K562 (cell line): Measurements from ENCODE around the gene MAP7D1. TPM values are rescaled to one million over a fixed set of nuclear protein-coding genes. Genes with fewer than 3 reads are reported as not detected.

Experiments used
- ATF1 ChIP-seq, 2 experiments: fragments of 450-650 bp in 1 of 2; IDR thresholded peaks; 2 replicates each; pipeline ENCODE4 v1.6.1; 2016; ENCODE audit warnings: missing compliant biosample characterization in 1 of 2, missing genetic modification characterization in 1 of 2
- CSDE1 ChIP-seq, 2 experiments: fragments of 450-650 bp; IDR thresholded peaks; 2 replicates each; pipeline ENCODE4 v1.6.1; 2016; ENCODE audit warnings: mild to moderate bottlenecking in 1 of 2
- DACH1 ChIP-seq: fragments of 450-650 bp; IDR thresholded peaks from 2 replicates; pipeline ENCODE4 v1.6.1; 2018; ENCODE audit not compliant: partially characterized antibody
- ERF ChIP-seq: fragments of 450-650 bp; formaldehyde crosslinking; IDR thresholded peaks from 2 replicates; pipeline ENCODE4 v1.4.0; 2020; ENCODE audit warnings: mild to moderate bottlenecking, mixed read lengths
- HCFC1 ChIP-seq: IDR thresholded peaks from 2 replicates; pipeline ENCODE4 v1.6.1; 2012; ENCODE audit warnings: low read depth, low read length, improper control_type of control experiment
- KLF16 ChIP-seq: IDR thresholded peaks from 2 replicates; pipeline ENCODE4 v1.6.1; 2016; ENCODE audit warnings: antibody characterized with exemption
- MTA2 ChIP-seq: fragments of 450-650 bp; IDR thresholded peaks from 2 replicates; pipeline ENCODE4 v1.6.1; 2016; ENCODE audit warnings: low read depth
- NBN ChIP-seq: fragments of 450-650 bp; IDR thresholded peaks from 2 replicates; pipeline ENCODE4 v1.6.1; 2016; ENCODE audit warnings: low read depth, mild to moderate bottlenecking
- NFATC3 ChIP-seq: fragments of 450-650 bp; IDR thresholded peaks from 2 replicates; pipeline ENCODE4 v1.6.1; 2017; ENCODE audit warnings: mild to moderate bottlenecking
- NR2C2 ChIP-seq, 2 experiments: fragments of 200-800 bp in 1 of 2; sonication (Bioruptor generic) in 1 of 2; sonication (generic) in 1 of 2; formaldehyde crosslinking in 1 of 2; IDR thresholded peaks; 2 replicates each; pipeline versions ENCODE4 v1.6.1 to v1.8.0; 2016 to 2022; ENCODE audit warnings: mild to moderate bottlenecking in 1 of 2, missing compliant biosample characterization in 1 of 2, missing genetic modification characterization in 1 of 2, missing genetic modification reagents in 1 of 2
- NR3C1 ChIP-seq: sonication (generic); formaldehyde crosslinking; IDR thresholded peaks from 2 replicates; pipeline ENCODE4 v1.8.1; 2022; ENCODE audit warnings: missing genetic modification reagents
- POLR3G ChIP-seq: IDR thresholded peaks from 2 replicates; pipeline ENCODE4 v1.6.1; 2011; ENCODE audit not compliant: insufficient read length, insufficient replicate concordance; ENCODE audit errors: extremely low read depth
- RBM15 ChIP-seq: fragments of 200-400 bp; formaldehyde crosslinking; IDR thresholded peaks from 2 replicates; pipeline ENCODE4 v1.6.1; 2018; ENCODE audit warnings: mild to moderate bottlenecking, low read length, moderate library complexity; ENCODE audit not compliant: insufficient read depth
- RFX1 ChIP-seq: fragments of 450-650 bp; IDR thresholded peaks from 2 replicates; pipeline ENCODE4 v1.6.1; 2016; ENCODE audit warnings: mild to moderate bottlenecking, moderate library complexity
- RNF2 ChIP-seq: sonication (generic); IDR thresholded peaks from 2 replicates; pipeline ENCODE4 v1.6.1; 2016
- SRSF3 ChIP-seq: fragments of 200-400 bp; formaldehyde crosslinking; IDR thresholded peaks from 2 replicates; pipeline ENCODE4 v1.6.1; 2016; ENCODE audit warnings: mild to moderate bottlenecking, low read length, moderate library complexity; ENCODE audit not compliant: insufficient read depth
- STAT5B ChIP-seq: fragments of 250-450 bp; sonication (Bioruptor Pico); IDR thresholded peaks from 2 replicates; pipeline ENCODE4 v1.8.0; 2021; ENCODE audit warnings: mild to moderate bottlenecking, inconsistent platforms
- ZBED1 ChIP-seq: IDR thresholded peaks from 2 replicates; pipeline ENCODE4 v1.6.1; 2014
- ZC3H11A ChIP-seq: IDR thresholded peaks from 2 replicates; pipeline ENCODE4 v1.6.1; 2012; ENCODE audit warnings: low read depth, low read length, improper control_type of control experiment
- ZNF140 ChIP-seq: fragments of 250-450 bp; sonication (Bioruptor Pico); IDR thresholded peaks from 2 replicates; pipeline ENCODE4 v1.8.0; 2021; ENCODE audit warnings: moderate library complexity, mild to moderate bottlenecking, inconsistent platforms
- ZNF175 ChIP-seq: fragments of 200-800 bp; sonication (Bioruptor generic); IDR thresholded peaks from 2 replicates; pipeline ENCODE4 v1.6.1; 2016; ENCODE audit warnings: low read depth, mild to moderate bottlenecking, missing genetic modification characterization, missing compliant biosample characterization
- ZSCAN29 ChIP-seq: fragments of 450-650 bp; IDR thresholded peaks from 2 replicates; pipeline ENCODE4 v1.6.1; 2017
- polyA plus RNA-seq, 8 experiments: library from polyadenylated mRNA; depleted of rRNA in 4 of 8; stranded (reverse) in 5 of 8; unstranded in 3 of 8; fragments of >200 nt; fragmentation: Nextera tagmentation in 2 of 8; fragmentation: Illumina TruSeq in 1 of 8; extraction: Ambion mirVana in 2 of 8; extraction: Trizol in 1 of 8; gene quantifications; 2 replicates each; pipeline versions ENCODE4 v1.2.1 to v1.2.3, GENCODE V29; 2011 to 2014; ENCODE audit warnings: inconsistent platforms in 1 of 8, missing spikeins in 1 of 8
- total RNA-seq, 7 experiments: library from RNA; depleted of rRNA in 6 of 7; stranded (reverse); fragments of >200 nt in 6 of 7; fragmentation: Illumina TruSeq in 2 of 7; extraction: Trizol in 2 of 7; gene quantifications; 2 replicates each; pipeline versions ENCODE4 v1.2.1 to v1.2.3, GENCODE V29; 2011 to 2021; ENCODE audit warnings: low replicate concordance in 1 of 7
- TF ChIP-seq, protein P1 (sequence below): sonication (generic); formaldehyde crosslinking; IDR thresholded peaks from 2 replicates; pipeline ENCODE4 v1.8.0; 2022; ENCODE audit warnings: mild to moderate bottlenecking, missing genetic modification reagents
- TF ChIP-seq, protein P2 (sequence below), 2 experiments: fragments of 450-650 bp; IDR thresholded peaks; 2 replicates each; pipeline ENCODE4 v1.6.1; 2016; ENCODE audit warnings: mild to moderate bottlenecking in 2 of 2, borderline replicate concordance in 1 of 2, low read depth in 1 of 2, moderate library complexity in 1 of 2

Gene MAP7D1
- total and polyA plus RNA-seq, 9 of the 15 experiments (the other 6 are each of a cell fraction or from before 2014, with no cell fraction given), result 3.6 to 108 (median 34.5) TPM

DNA sequence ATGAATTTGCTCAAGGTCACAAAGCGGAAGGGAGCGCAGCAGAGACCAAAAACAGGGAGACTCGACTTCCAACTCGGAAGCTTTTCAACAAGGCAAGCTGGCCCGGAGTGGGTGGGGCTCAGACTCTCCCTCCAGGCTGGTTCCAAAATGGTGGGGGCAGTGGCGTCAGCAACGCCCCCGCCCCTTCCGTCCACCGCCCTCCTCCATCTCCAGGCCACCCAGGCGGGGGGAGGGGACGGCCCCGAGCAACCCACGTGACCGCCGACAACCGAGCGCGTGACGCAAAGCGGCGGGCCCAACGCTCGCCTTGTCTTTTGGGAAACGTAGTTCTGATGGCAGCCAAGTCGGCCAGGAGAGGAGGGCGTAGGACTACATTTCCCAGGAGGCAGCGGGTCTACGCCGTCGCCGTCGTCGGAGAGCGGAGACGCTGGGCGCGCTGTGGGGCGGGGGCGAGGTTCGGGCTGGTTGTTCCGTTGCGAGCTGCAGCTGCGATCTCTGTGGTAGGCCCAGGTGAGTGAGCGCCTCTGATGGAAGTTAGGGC is 68.1 kb downstream of the MAP7D1 start, which contains the start of gene THRAP3 (continued):
- TF ChIP-seq HCFC1 (peak; percentile 99), RBM15 (no peak), ERF (CRISPR knock-in tag) (no peak), NR3C1 (CRISPR knock-in tag) (no peak), ZNF140 (CRISPR knock-in tag) (no peak), NFATC3 (no peak), ZNF175 (CRISPR knock-in tag) (peak; percentile 81), NR2C2 (CRISPR knock-in tag; IDR thresholded peaks at IDR 0.05) (peak; percentile 76), NR2C2 (tag; IDR thresholded peaks at IDR 0.05) (peak; percentile 91), STAT5B (CRISPR knock-in tag) (no peak), RFX1 (peak; percentile 49; the same call in 1 of the 2 replicates), SRSF3 (no peak), ZC3H11A (no peak), ZBED1 (peak; percentile 87; the same call in 1 of the 2 replicates), RNF2 (peak; percentile 86), CSDE1 (IDR thresholded peaks at IDR 0.05) (no peak), ZSCAN29 (no peak), DACH1 (no peak), ATF1 (CRISPR knock-in tag; IDR thresholded peaks at IDR 0.05) (peak; percentile 75), ATF1 (tag; IDR thresholded peaks at IDR 0.05) (peak; percentile 99), NBN (no peak), MTA2 (no peak), KLF16 (no peak), POLR3G (no peak)
- TF ChIP-seq, protein P1, sequence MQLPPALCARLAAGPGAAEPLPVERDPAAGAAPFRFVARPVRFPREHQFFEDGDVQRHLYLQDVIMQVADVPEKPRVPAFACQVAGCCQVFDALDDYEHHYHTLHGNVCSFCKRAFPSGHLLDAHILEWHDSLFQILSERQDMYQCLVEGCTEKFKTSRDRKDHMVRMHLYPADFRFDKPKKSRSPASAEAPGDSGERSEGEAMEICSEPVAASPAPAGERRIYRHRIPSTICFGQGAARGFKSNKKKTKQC (CRISPR knock-in tag), result no peak; the same call in 1 of the 2 replicates
- TF ChIP-seq, protein P2, sequence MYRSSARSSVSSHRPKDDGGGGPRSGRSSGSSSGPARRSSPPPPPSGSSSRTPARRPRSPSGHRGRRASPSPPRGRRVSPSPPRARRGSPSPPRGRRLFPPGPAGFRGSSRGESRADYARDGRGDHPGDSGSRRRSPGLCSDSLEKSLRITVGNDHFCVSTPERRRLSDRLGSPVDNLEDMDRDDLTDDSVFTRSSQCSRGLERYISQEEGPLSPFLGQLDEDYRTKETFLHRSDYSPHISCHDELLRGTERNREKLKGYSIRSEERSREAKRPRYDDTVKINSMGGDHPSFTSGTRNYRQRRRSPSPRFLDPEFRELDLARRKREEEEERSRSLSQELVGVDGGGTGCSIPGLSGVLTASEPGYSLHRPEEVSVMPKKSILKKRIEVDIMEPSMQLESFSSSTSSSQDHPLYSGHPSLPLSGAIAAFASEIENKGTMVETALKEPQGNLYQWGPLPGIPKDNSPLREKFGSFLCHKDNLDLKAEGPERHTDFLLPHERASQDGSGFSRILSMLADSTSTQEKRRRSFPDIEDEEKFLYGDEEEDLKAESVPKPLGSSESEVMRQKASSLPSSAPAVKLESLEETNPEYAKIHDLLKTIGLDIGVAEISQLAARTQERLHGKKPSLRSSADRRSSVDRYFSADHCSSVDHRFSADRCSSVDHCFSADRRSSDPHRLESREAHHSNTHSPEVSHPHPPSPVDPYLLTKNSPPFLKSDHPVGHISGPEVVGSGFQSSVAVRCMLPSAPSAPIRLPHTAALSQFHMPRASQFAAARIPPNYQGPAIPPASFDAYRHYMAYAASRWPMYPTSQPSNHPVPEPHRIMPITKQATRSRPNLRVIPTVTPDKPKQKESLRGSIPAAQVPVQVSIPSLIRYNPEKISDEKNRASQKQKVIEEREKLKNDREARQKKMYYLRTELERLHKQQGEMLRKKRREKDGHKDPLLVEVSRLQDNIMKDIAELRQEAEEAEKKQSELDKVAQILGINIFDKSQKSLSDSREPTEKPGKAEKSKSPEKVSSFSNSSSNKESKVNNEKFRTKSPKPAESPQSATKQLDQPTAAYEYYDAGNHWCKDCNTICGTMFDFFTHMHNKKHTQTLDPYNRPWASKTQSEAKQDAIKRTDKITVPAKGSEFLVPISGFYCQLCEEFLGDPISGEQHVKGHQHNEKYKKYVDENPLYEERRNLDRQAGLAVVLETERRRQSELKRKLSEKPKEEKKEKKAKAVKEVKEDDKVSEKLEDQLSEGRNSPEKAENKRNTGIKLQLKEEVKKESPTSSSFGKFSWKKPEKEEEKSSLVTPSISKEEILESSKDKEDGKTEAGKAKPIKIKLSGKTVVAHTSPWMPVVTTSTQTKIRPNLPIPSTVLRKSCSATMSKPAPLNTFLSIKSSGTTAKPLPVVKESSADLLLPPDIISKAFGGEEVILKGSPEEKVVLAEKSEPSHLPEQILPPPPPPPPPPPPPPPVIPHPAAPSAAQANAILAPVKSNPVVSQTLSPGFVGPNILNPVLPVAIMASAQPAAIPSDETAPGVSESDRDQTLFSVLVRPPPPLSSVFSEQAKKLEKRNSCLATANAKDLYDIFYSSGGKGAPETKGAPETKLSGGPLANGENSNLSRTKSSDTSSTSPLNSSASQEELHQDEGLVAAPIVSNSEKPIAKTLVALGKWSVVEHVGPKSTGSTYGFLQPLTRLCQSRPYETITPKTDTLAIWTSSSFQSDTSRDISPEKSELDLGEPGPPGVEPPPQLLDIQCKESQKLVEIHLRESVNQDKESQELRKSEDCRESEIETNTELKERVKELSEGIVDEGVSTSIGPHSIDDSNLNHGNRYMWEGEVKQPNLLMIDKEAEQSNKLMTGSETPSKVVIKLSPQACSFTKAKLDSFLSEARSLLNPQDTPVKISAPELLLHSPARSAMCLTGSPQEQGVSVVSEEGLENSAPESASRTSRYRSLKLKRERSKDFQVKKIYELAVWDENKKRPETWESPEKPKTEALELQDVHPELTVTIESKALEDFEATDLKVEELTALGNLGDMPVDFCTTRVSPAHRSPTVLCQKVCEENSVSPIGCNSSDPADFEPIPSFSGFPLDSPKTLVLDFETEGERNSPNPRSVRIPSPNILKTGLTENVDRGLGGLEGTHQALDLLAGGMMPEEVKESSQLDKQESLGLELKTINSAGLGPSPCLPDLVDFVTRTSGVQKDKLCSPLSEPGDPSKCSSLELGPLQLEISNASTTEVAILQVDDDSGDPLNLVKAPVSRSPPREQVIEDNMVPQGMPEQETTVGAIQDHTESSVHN (IDR thresholded peaks at IDR 0.05; ENCODE audit: borderline replicate concordance in 1 of 2, low read depth in 1 of 2), result no peak
